ENCODE results near the gene ENKUR.
"Not testable (repeated sequence)": the region's sequence is repeated elsewhere in the genome, so short reads cannot be mapped to it uniquely, and the experiment has no call there.

Gene ENKUR

GRCh38 chr10:25018703-25019102 is 2.7 kb upstream of the ENKUR start:
- no peak for DNase-seq

- DNase-seq: no peak
These were observed 1.7 kb upstream of the ENKUR start for GRCh38 chr10:25017661-25018060.

GRCh38 chr10:25017154-25017590 is 1.2 kb upstream of the ENKUR start:
- DNase-seq: no peak

GRCh38 chr10:25016376-25017153 is 607 bp upstream of the ENKUR start, which contains the start of gene THNSL1:
Gene THNSL1 (plus strand): TSS chr10:25016612. CDS start chr10:25023224, 6,612 bp downstream.
- peak; percentile 96 to 97 for DNase-seq

- no peak for DNase-seq
These were observed 1.4 kb downstream of the ENKUR start for GRCh38 chr10:25014579-25014978.

- DNase-seq: not testable (repeated sequence)
These were observed 4.4 kb downstream of the ENKUR start for GRCh38 chr10:25011591-25011990.

- DNase-seq: no peak
These were observed 17.9 kb downstream of the ENKUR start for GRCh38 chr10:24998044-24998443.

GRCh38 chr10:24995072-24995471 is 20.9 kb downstream of the ENKUR start:
- DNase-seq: no peak

GRCh38 chr10:24993237-24993958 is 22.6 kb downstream of the ENKUR start:
- no peak for DNase-seq

- no peak for DNase-seq
These were observed 23.3 kb downstream of the ENKUR start for GRCh38 chr10:24992512-24993133.

GRCh38 chr10:24991298-24991697 is 24.7 kb downstream of the ENKUR start:
- DNase-seq: no peak

GRCh38 chr10:24989867-24990266 is 26.1 kb downstream of the ENKUR start:
- no peak for DNase-seq

- no peak for DNase-seq
These were observed 26.9 kb downstream of the ENKUR start for GRCh38 chr10:24988831-24989640.

- no peak for DNase-seq
These were observed 31.1 kb downstream of the ENKUR start for GRCh38 chr10:24984906-24985305.

- no peak for DNase-seq
These were observed 32.0 kb downstream of the ENKUR start for GRCh38 chr10:24983946-24984345.

- DNase-seq: no peak
These were observed 32.8 kb downstream of the ENKUR start for GRCh38 chr10:24983130-24983529.

GRCh38 chr10:24982319-24983112 is 33.4 kb downstream of the ENKUR start:
- no peak for DNase-seq

- DNase-seq: no peak
These were observed 34.7 kb downstream of the ENKUR start for GRCh38 chr10:24981161-24981710.

GRCh38 chr10:24979685-24980084 is 36.3 kb downstream of the ENKUR start:
- no peak for DNase-seq

GRCh38 chr10:24974976-24975375 is 41.0 kb downstream of the ENKUR start:
- no peak for DNase-seq

GRCh38 chr10:24973163-24973562 is 42.8 kb downstream of the ENKUR start:
- DNase-seq: no peak

GRCh38 chr10:24971374-24971773 is 44.6 kb downstream of the ENKUR start:
- no peak for DNase-seq
